22Rv1 (cell line): Measurements from ENCODE around the gene FMOD.

Experiments
- CTCF ChIP-seq: fragments of 450-650 bp; IDR thresholded peaks from 2 replicates; pipeline ENCODE4 v1.5.1; 2017; ENCODE audit warnings: mild to moderate bottlenecking
- ZFX ChIP-seq: fragments of 450-650 bp; IDR thresholded peaks from 2 replicates; pipeline ENCODE4 v1.6.1; 2017; ENCODE audit warnings: antibody characterized with exemption, borderline replicate concordance

GRCh38 chr1:203382026-203382425, 31.1 kb upstream of the FMOD start:
- TF ChIP-seq CTCF (no peak), ZFX (no peak)
